ENCODE data around the gene RHOBTB1. TPM values are rescaled to one million over a fixed set of nuclear protein-coding genes. Genes with fewer than 3 reads are reported as not detected.

RHOBTB1 gene
- total RNA-seq, 1 experiment from 2014 or later: 5.9 TPM

DNA sequence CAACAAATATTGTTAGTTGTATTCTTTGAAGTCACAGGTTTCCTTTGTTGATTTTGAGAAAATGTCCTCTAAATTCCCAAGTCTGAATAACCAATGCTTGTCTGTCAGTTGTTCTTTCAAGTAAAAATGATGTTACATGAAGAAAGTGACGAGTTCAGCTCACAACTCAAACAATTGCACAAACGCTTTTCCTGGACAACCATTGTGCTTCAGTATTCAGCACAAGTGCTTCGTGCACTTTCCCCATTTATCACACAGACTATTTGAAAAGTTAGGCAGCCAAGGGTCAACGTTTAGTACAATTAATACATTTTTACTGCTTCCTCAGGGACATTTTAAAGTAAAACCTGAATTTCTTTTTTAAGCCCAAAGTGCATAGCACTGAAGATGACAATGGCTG lies 121.2 kb downstream of the RHOBTB1 start:
- DNase-seq (ENCODE audit: low read depth): no peak

GRCh38 chr10:60821656-60822055 lies 122.3 kb downstream of the RHOBTB1 start:
- DNase-seq (ENCODE audit: low read depth): no peak

GRCh38 chr10:60820093-60820754 lies 123.8 kb downstream of the RHOBTB1 start:
- DNase-seq (ENCODE audit: low read depth): no peak

Small RNAs within 50 kb of the gene (small RNA-seq; reads per million reads assigned to genes)
- gene RNU2-72P: 0.14 reads per million

Other genes starting within 250 kb of the RHOBTB1 start
- 103 and 104 TPM in 2 replicates for gene CDK1, start 165.7 kb downstream of the RHOBTB1 start, total RNA-seq (2014; rRNA removed; shearing (Covaris generic))

All from HT1080 (cell line).